C1 segment of cervical spinal cord (tissue), 14 donors: ENCODE data around the gene RNF31.

Source experiments
- DNase-seq, 14 donors: peaks; one replicate each; lab custom pipeline; 2025; lab: John Stamatoyannopoulos, UW

RNF31 gene

GRCh38 chr14:24137529-24138395 lies 9.5 kb upstream of the RNF31 start:
- no peak for DNase-seq

GRCh38 chr14:24138396-24139271 lies 8.7 kb upstream of the RNF31 start:
- no peak for DNase-seq

- DNase-seq: no peak
These were observed 7.9 kb upstream of the RNF31 start for GRCh38 chr14:24139272-24139934.

- peak; percentile 90 to 99 (median 98) for DNase-seq
These were observed 6.0 kb upstream of the RNF31 start, which contains the start of gene EMC9 for GRCh38 chr14:24141097-24141880. EMC9 (minus strand) TSS chr14:24141591; CDS start chr14:24141304, 287 bp downstream.

GRCh38 chr14:24143511-24143910 lies 3.8 kb upstream of the RNF31 start:
- no peak for DNase-seq

GRCh38 chr14:24144451-24144850 lies 2.8 kb upstream of the RNF31 start:
- DNase-seq: no peak

- DNase-seq: no peak
These were observed 2.1 kb upstream of the RNF31 start for GRCh38 chr14:24145219-24145618.

- no peak for DNase-seq
These were observed 1.4 kb upstream of the RNF31 start for GRCh38 chr14:24145690-24146452.

GRCh38 chr14:24146453-24146977 lies 783 bp upstream of the RNF31 start, which contains the start of gene PSME2:
PSME2 (minus strand) TSS chr14:24146610; CDS start chr14:24146581, 29 bp downstream.
- peak; percentile 46 to 94 (median 87) for DNase-seq

GRCh38 chr14:24147761-24148428 lies 597 bp downstream of the RNF31 start:
- no peak for DNase-seq

GRCh38 chr14:24149302-24149969 lies 2.1 kb downstream of the RNF31 start:
- DNase-seq: no peak

GRCh38 chr14:24150061-24150460 lies 2.8 kb downstream of the RNF31 start:
- DNase-seq: no peak

GRCh38 chr14:24150567-24150966 lies 3.3 kb downstream of the RNF31 start:
- DNase-seq: no peak

- no peak for DNase-seq
These were observed 3.7 kb downstream of the RNF31 start for GRCh38 chr14:24150993-24151392.

- no peak for DNase-seq
These were observed 4.2 kb downstream of the RNF31 start for GRCh38 chr14:24151404-24152080.

- no peak for DNase-seq
These were observed 7.8 kb downstream of the RNF31 start for GRCh38 chr14:24155100-24155499.

- DNase-seq: no peak
These were observed 9.5 kb downstream of the RNF31 start for GRCh38 chr14:24156840-24157239.

- no peak for DNase-seq
These were observed 10.0 kb downstream of the RNF31 start for GRCh38 chr14:24157331-24157730.
